HCT116 (cell line): Measurements from ENCODE around the gene TPK1. TPM values are rescaled to one million over a fixed set of nuclear protein-coding genes. Genes with fewer than 3 reads are reported as not detected.

Source experiments
- ATAC-seq: fragments of 200-7000 bp; cut with Tn5 transposase; 2 replicates; pipeline ENCODE4 v1.9.1; 2020; ENCODE audit warnings: mild to moderate bottlenecking, moderate library complexity
- BruUV-seq: library from RNA; stranded (reverse); fragments of 400-500 nt; replicated peaks from 2 replicates; lab custom pipeline; 2021; lab: Mats Ljungman, UMichigan
- CTCF ChIA-PET: fragments of 300-600 bp; sonication (Branson Sonifier 250); formaldehyde crosslinking; loops from one replicate; lab custom pipeline; 2021; ENCODE audit warnings: antibody characterized with exemption; lab: Charles Lee
- POLR2A ChIA-PET: fragments of 300-600, 350-600 bp; sonication (Branson Sonifier 250); formaldehyde crosslinking; loops from one replicate; lab custom pipeline; 2021; ENCODE audit warnings: antibody characterized with exemption; lab: Charles Lee
- RAD21 ChIA-PET, 2 experiments: fragments of 300-600 bp; sonication (Branson Sonifier 250); formaldehyde crosslinking; loops; one replicate each; lab custom pipeline; 2023; ENCODE audit warnings: low total read pairs in 2 of 2; ENCODE audit not compliant: uncharacterized antibody in 2 of 2, unreplicated experiment in 2 of 2, low non-redundant PET in 1 of 2; lab: Charles Lee
- DNase-seq: peaks from one replicate; pipeline ENCODE4 v3.0.0-alpha.2; 2010; ENCODE audit warnings: low read depth, low spot score
- H2AFZ ChIP-seq: fragments of 200-600 bp; shearing (Covaris generic), sonication (generic); 2 replicates; pipeline ENCODE4 v1.6.1; 2017; ENCODE audit warnings: low read depth, mixed run types, mixed read lengths, antibody characterized with exemption, low read length; ENCODE audit not compliant: poor library complexity, severe bottlenecking
- H3K27ac ChIP-seq: 2 replicates; pipeline ENCODE4 v1.5.1; 2012; ENCODE audit warnings: low read depth, low read length
- H3K27me3 ChIP-seq: fragments of 200-600 bp; sonication (generic); 2 replicates; pipeline ENCODE4 v1.6.1; 2016; ENCODE audit warnings: mixed run types, low read length, mixed read lengths; ENCODE audit not compliant: insufficient read depth
- H3K36me3 ChIP-seq, 2 experiments: fragments of 200-500 bp in 1 of 2; fragments of 200-600 bp in 1 of 2; sonication (Bioruptor generic) in 1 of 2; sonication (generic) in 1 of 2; 2 replicates each; pipeline versions ENCODE4 v1.5.1 to v1.6.1; 2014 to 2016; ENCODE audit warnings: low read length in 2 of 2, inconsistent platforms in 1 of 2, mixed read lengths in 1 of 2, mixed run types in 1 of 2; ENCODE audit not compliant: insufficient read depth in 2 of 2, control insufficient read depth in 1 of 2
- H3K4me1 ChIP-seq, 2 experiments: fragments of 200-600 bp in 1 of 2; sonication (generic) in 1 of 2; 2 replicates each; pipeline versions ENCODE4 v1.5.1 to v1.6.1; 2012 to 2017; ENCODE audit warnings: low read length in 2 of 2, inconsistent platforms in 1 of 2, mild to moderate bottlenecking in 1 of 2, mixed read lengths in 1 of 2, mixed run types in 1 of 2, moderate library complexity in 1 of 2; ENCODE audit not compliant: insufficient read depth in 2 of 2, control insufficient read depth in 1 of 2
- H3K4me2 ChIP-seq: fragments of 200-600 bp; sonication (generic); 2 replicates; pipeline ENCODE4 v1.6.1; 2017; ENCODE audit warnings: mixed run types, low read length, mixed read lengths
- H3K4me3 ChIP-seq, 2 experiments: fragments of 200-600 bp in 1 of 2; sonication (generic) in 1 of 2; replicated peaks in 1 of 2; 2 replicates each; pipeline ENCODE4 v1.5.1; 2011 to 2016; ENCODE audit warnings: low read length in 2 of 2, control low read depth in 1 of 2, low read depth in 1 of 2, mild to moderate bottlenecking in 1 of 2, mixed read lengths in 1 of 2, mixed run types in 1 of 2
- H3K79me2 ChIP-seq: fragments of 200-600 bp; sonication (generic); 2 replicates; pipeline ENCODE4 v1.6.1; 2017; ENCODE audit warnings: mild to moderate bottlenecking, mixed run types, low read length, moderate library complexity, mixed read lengths; ENCODE audit not compliant: insufficient read depth
- H3K9ac ChIP-seq: fragments of 200-600 bp; sonication (generic); 2 replicates; pipeline ENCODE4 v1.6.1; 2016; ENCODE audit warnings: low read length, mixed read lengths
- H3K9me2 ChIP-seq: fragments of 200-600 bp; sonication (generic), shearing (Covaris generic); 2 replicates; pipeline ENCODE4 v1.6.1; 2017; ENCODE audit warnings: mixed run types, mild to moderate bottlenecking, moderate library complexity; ENCODE audit not compliant: insufficient read depth
- H3K9me3 ChIP-seq, 2 experiments: fragments of 200-500 bp in 1 of 2; fragments of 200-600 bp in 1 of 2; sonication (Bioruptor generic) in 1 of 2; sonication (generic) in 1 of 2; 2 replicates each; pipeline ENCODE4 v1.6.1; 2014 to 2017; ENCODE audit warnings: low read length in 2 of 2, mixed read lengths in 2 of 2, inconsistent platforms in 1 of 2, low read depth in 1 of 2, mild to moderate bottlenecking in 1 of 2, mixed run types in 1 of 2, moderate library complexity in 1 of 2; ENCODE audit not compliant: control insufficient read depth in 1 of 2, insufficient read depth in 1 of 2
- H4K20me1 ChIP-seq: fragments of 200-600 bp; sonication (generic), shearing (Covaris generic); 2 replicates; pipeline ENCODE4 v1.6.1; 2017; ENCODE audit warnings: mixed run types, mild to moderate bottlenecking, moderate library complexity; ENCODE audit not compliant: insufficient read depth
- EGR1 ChIP-seq: IDR thresholded peaks from 2 replicates; pipeline ENCODE4 v1.6.1; 2012; ENCODE audit warnings: low read depth
- FOSL1 ChIP-seq: IDR thresholded peaks from 2 replicates; pipeline ENCODE4 v1.6.1; 2012; ENCODE audit warnings: low read depth
- REST ChIP-seq: IDR thresholded peaks from 2 replicates; pipeline ENCODE4 v1.6.1; 2012; ENCODE audit warnings: low read depth
- ZFX ChIP-seq: fragments of 450-650 bp; IDR thresholded peaks from 2 replicates; pipeline ENCODE4 v1.6.1; 2017
- ZNF274 ChIP-seq: fragments of 200-500 bp; sonication (Bioruptor generic); IDR thresholded peaks from 2 replicates; pipeline ENCODE4 v1.6.1; 2014; ENCODE audit warnings: mild to moderate bottlenecking, low read depth, low read length, inconsistent platforms
- intact Hi-C: fragments of 100-400 bp; cut with micrococcal nuclease; formaldehyde crosslinking; loops from 2 replicates; pipeline ENCODE4 v1.10.0; 2022
- total RNA-seq: library from RNA; stranded (reverse); gene quantifications from one replicate; pipeline ENCODE4 v1.2.1, GENCODE V29; 2021; ENCODE audit not compliant: unreplicated experiment

TPK1 gene
- total RNA-seq, 1 experiment from 2014 or later, result 5.4 TPM

- TF ChIP-seq EGR1 (no peak), REST (no peak), FOSL1 (no peak), ZFX (no peak)
- DNase-seq (no peak), ATAC-seq (no peak)
- Histone ChIP-seq H3K9me3 (no peaks in the 10 kb centered on the region), H3K4me1 (no peaks in the 10 kb centered on the region), H3K36me3 (no peaks in the 10 kb centered on the region), H3K27me3 (no peaks in the 10 kb centered on the region), H3K9me2 (no peaks in the 10 kb centered on the region), H3K9ac (no peak overlapping the region), H3K4me2 (no peak overlapping the region), H3K79me2 (no peaks in the 10 kb centered on the region), H3K4me3 (no peak overlapping the region), H2AFZ (no peak overlapping the region), H4K20me1 (no peaks in the 10 kb centered on the region), H3K27ac (no peak overlapping the region)
- ChIA-PET CTCF (no interaction called here), RAD21 (no interaction called here), POLR2A (no interaction called here)
- intact Hi-C loops, result loop anchor here (2.0 kb wide), 1 partner anchor 13 kb away; no protein-coding TSS in a partner anchor
- BruUV-seq, result no TSS peak
These were observed 312.2 kb downstream of the TPK1 start for GRCh38 chr7:144523621-144524020.

- RAD21 ChIA-PET, result no interaction called here
- Histone ChIP-seq H3K27ac (no peak overlapping the region), H3K4me2 (no peak overlapping the region), H3K79me2 (no peaks in the 10 kb centered on the region), H3K9me2 (no peaks in the 10 kb centered on the region), H3K4me3 (no peak overlapping the region), H3K4me1 (no peaks in the 10 kb centered on the region), H3K9me3 (no peaks in the 10 kb centered on the region), H4K20me1 (no peaks in the 10 kb centered on the region), H3K9ac (no peak overlapping the region), H3K36me3 (no peaks in the 10 kb centered on the region), H2AFZ (no peak overlapping the region), H3K27me3 (no peaks in the 10 kb centered on the region)
- intact Hi-C loops, result no loop called here
- POLR2A ChIA-PET, result no interaction called here
- CTCF ChIA-PET, result no interaction called here
- no peak for ATAC-seq
- no TSS peak for BruUV-seq
- TF ChIP-seq ZNF274, result no peak
- TF ChIP-seq, all 23 proteins: peak for 0
- no peak for DNase-seq
These were observed 315.9 kb downstream of the TPK1 start for GRCh38 chr7:144519925-144520324.
